Measurements from ENCODE around the gene IQSEC1.
"Not testable (repeated sequence)": the region's sequence is repeated elsewhere in the genome, so short reads cannot be mapped to it uniquely, and the experiment has no call there.

The IQSEC1 gene

DNA sequence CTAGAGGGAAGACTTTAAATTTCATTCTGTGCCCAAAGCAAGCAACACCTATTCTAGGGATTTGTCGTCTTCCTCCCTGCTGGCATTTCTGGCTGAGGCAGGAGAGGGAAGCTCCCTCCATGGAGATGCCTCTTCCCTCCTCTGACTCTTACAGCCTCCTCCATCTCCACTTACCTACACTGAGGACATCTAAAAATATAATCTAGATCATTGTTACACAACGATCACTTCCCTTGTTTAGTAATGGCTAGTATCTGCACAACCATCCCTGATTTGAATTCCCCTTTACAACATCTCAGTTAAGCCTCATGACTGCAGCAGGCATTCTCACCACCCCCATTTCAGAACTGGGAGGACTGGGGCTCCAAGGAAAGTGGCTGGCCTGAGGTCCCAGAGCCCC lies 219.4 kb downstream of the IQSEC1 start:
- DNase-seq, result not testable (repeated sequence)

DNA sequence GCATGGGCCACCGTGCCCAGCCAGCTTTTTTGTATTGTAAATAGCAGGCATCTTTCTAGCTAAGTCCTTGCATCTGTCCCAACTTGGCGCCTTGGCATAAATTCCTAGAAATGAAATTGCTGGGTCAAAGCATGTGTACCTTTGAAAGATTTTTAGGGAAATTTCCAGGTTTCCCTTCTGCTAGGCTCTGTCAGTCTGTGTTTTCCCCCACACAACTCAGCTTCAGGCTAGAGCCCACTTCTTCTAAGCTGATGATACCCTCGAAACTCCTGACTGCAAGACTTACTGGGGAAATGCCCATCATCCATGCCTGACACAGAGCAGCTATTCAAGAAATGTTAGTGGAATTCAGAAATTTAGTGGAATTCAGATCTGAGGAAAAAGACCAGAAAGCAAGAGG lies 221.0 kb downstream of the IQSEC1 start:
- no peak for DNase-seq

Data from hematopoietic multipotent progenitor cell treated with erythropoietin and hydrocortisone succinate and interleukin-3 and kit ligand, for 6 days (in vitro differentiated cells).